K562 (cell line): Measurements from ENCODE around the gene LMBR1L. TPM values are rescaled to one million over a fixed set of nuclear protein-coding genes. Genes with fewer than 3 reads are reported as not detected.

Source experiments
- ADNP ChIP-seq: fragments of 200-800 bp; sonication (Bioruptor generic); IDR thresholded peaks from 2 replicates; pipeline ENCODE4 v1.6.1; 2016; ENCODE audit warnings: missing genetic modification characterization, missing compliant biosample characterization
- ATF1 ChIP-seq, 2 experiments: fragments of 450-650 bp in 1 of 2; IDR thresholded peaks; 2 replicates each; pipeline ENCODE4 v1.6.1; 2016; ENCODE audit warnings: missing compliant biosample characterization in 1 of 2, missing genetic modification characterization in 1 of 2
- DNMT1 ChIP-seq: fragments of 450-650 bp; IDR thresholded peaks from 2 replicates; pipeline ENCODE4 v1.6.1; 2016; ENCODE audit warnings: antibody characterized with exemption, mild to moderate bottlenecking
- ELF1 ChIP-seq: fragments of 200-800 bp; sonication (Bioruptor generic); IDR thresholded peaks from 2 replicates; pipeline ENCODE4 v1.6.1; 2016; ENCODE audit warnings: missing genetic modification characterization, missing compliant biosample characterization
- FOXA3 ChIP-seq, 2 experiments: fragments of 450-650 bp in 1 of 2; sonication (generic) in 1 of 2; formaldehyde crosslinking; IDR thresholded peaks in 1 of 2; conservative IDR thresholded peaks in 1 of 2; 2 replicates each; pipeline versions ENCODE4 v1.4.0 to v1.8.0; 2020 to 2022; ENCODE audit warnings: mild to moderate bottlenecking in 2 of 2, missing genetic modification reagents in 1 of 2
- GABPB2 ChIP-seq: fragments of 250-450 bp; sonication (Bioruptor Pico); conservative IDR thresholded peaks from 2 replicates; pipeline ENCODE4 v1.5.1; 2021; ENCODE audit warnings: mild to moderate bottlenecking
- HDAC2 ChIP-seq: fragments of 450-650 bp; IDR thresholded peaks from 2 replicates; pipeline ENCODE4 v1.6.1; 2016; ENCODE audit warnings: mild to moderate bottlenecking
- HNRNPLL ChIP-seq: fragments of 200-400 bp; formaldehyde crosslinking; IDR thresholded peaks from 2 replicates; pipeline ENCODE4 v1.6.1; 2017; ENCODE audit warnings: low read length, low read depth, mild to moderate bottlenecking; ENCODE audit not compliant: poor library complexity, severe bottlenecking
- NKRF ChIP-seq: fragments of 450-650 bp; IDR thresholded peaks from 2 replicates; pipeline ENCODE4 v1.6.1; 2016; ENCODE audit warnings: borderline replicate concordance
- PHB2 ChIP-seq: fragments of 450-650 bp; IDR thresholded peaks from 2 replicates; pipeline ENCODE4 v1.6.1; 2017; ENCODE audit warnings: low read depth
- PURB ChIP-seq: sonication (generic); formaldehyde crosslinking; IDR thresholded peaks from 2 replicates; pipeline ENCODE4 v1.9.0; 2021; ENCODE audit warnings: low read depth, mild to moderate bottlenecking, missing genetic modification reagents
- RAD21 ChIP-seq, 2 experiments: fragments of 250-450 bp in 1 of 2; fragments of 450-650 bp in 1 of 2; sonication (Bioruptor Pico) in 1 of 2; formaldehyde crosslinking in 1 of 2; IDR thresholded peaks in 1 of 2; conservative IDR thresholded peaks in 1 of 2; 2 replicates each; pipeline versions ENCODE4 v1.4.0 to v1.8.0; 2020 to 2022; ENCODE audit warnings: mild to moderate bottlenecking in 2 of 2, moderate library complexity in 1 of 2
- RBM25 ChIP-seq: fragments of 200-400 bp; formaldehyde crosslinking; IDR thresholded peaks from 2 replicates; pipeline ENCODE4 v1.6.1; 2018; ENCODE audit warnings: low read length, low read depth, moderate library complexity; ENCODE audit not compliant: severe bottlenecking
- SAP30 ChIP-seq: fragments of 200-600 bp; sonication (generic); IDR thresholded peaks from 2 replicates; pipeline ENCODE4 v1.6.1; 2012; ENCODE audit warnings: borderline replicate concordance, low read depth, mild to moderate bottlenecking, moderate library complexity, low read length, control low read depth, inconsistent platforms; ENCODE audit not compliant: insufficient read depth, poor library complexity, severe bottlenecking
- SP2 ChIP-seq: IDR thresholded peaks from 2 replicates; pipeline ENCODE4 v1.6.1; 2011; ENCODE audit warnings: mild to moderate bottlenecking, low read depth, low read length, moderate library complexity; ENCODE audit not compliant: poor library complexity, severe bottlenecking; ENCODE audit errors: extremely low read depth
- TCF7 ChIP-seq: sonication (generic); IDR thresholded peaks from 2 replicates; pipeline ENCODE4 v1.6.1; 2016; ENCODE audit warnings: antibody characterized with exemption, borderline replicate concordance
- ZBTB8A ChIP-seq: fragments of 450-650 bp; IDR thresholded peaks from 2 replicates; pipeline ENCODE4 v1.6.1; 2018; ENCODE audit warnings: mild to moderate bottlenecking, moderate library complexity; ENCODE audit not compliant: partially characterized antibody
- ZFP1 ChIP-seq: fragments of 450-650 bp; formaldehyde crosslinking; IDR thresholded peaks from 2 replicates; pipeline ENCODE4 v1.4.0; 2020; ENCODE audit warnings: mild to moderate bottlenecking, mixed read lengths
- ZNF232 ChIP-seq: sonication (generic); formaldehyde crosslinking; IDR thresholded peaks from 2 replicates; pipeline ENCODE4 v1.8.0; 2022; ENCODE audit warnings: mild to moderate bottlenecking, missing genetic modification reagents
- ZNF282 ChIP-seq: sonication (generic); formaldehyde crosslinking; IDR thresholded peaks from 2 replicates; pipeline ENCODE4 v1.8.1; 2023; ENCODE audit warnings: missing genetic modification reagents
- ZNF316 ChIP-seq: fragments of 450-650 bp; IDR thresholded peaks from 2 replicates; pipeline ENCODE4 v1.6.1; 2016
- ZNF584 ChIP-seq: fragments of 200-800 bp; sonication (Bioruptor generic); IDR thresholded peaks from 2 replicates; pipeline ENCODE4 v1.6.1; 2016; ENCODE audit warnings: low read depth, mild to moderate bottlenecking, missing genetic modification characterization, missing compliant biosample characterization
- polyA plus RNA-seq, 8 experiments: library from polyadenylated mRNA; depleted of rRNA in 4 of 8; stranded (reverse) in 5 of 8; unstranded in 3 of 8; fragments of >200 nt; fragmentation: Nextera tagmentation in 2 of 8; fragmentation: Illumina TruSeq in 1 of 8; extraction: Ambion mirVana in 2 of 8; extraction: Trizol in 1 of 8; gene quantifications; 2 replicates each; pipeline versions ENCODE4 v1.2.1 to v1.2.3, GENCODE V29; 2011 to 2014; ENCODE audit warnings: inconsistent platforms in 1 of 8, missing spikeins in 1 of 8
- total RNA-seq, 7 experiments: library from RNA; depleted of rRNA in 6 of 7; stranded (reverse); fragments of >200 nt in 6 of 7; fragmentation: Illumina TruSeq in 2 of 7; extraction: Trizol in 2 of 7; gene quantifications; 2 replicates each; pipeline versions ENCODE4 v1.2.1 to v1.2.3, GENCODE V29; 2011 to 2021; ENCODE audit warnings: low replicate concordance in 1 of 7
- TF ChIP-seq, protein P1 (sequence below): fragments of 250-450 bp; sonication (Bioruptor Pico); IDR thresholded peaks from 2 replicates; pipeline ENCODE4 v1.4.0; 2020; ENCODE audit warnings: mild to moderate bottlenecking, moderate library complexity, borderline replicate concordance

Gene LMBR1L
- total and polyA plus RNA-seq, 9 of the 15 experiments (the other 6 are each of a cell fraction or from before 2014, with no cell fraction given) = 2.5 to 57.0 (median 31.1) TPM

GRCh38 chr12:49088150-49088931 lies 22.3 kb downstream of the LMBR1L start (continued):
- TF ChIP-seq NKRF (no peak), PURB (no peak), GABPB2 (CRISPR knock-in tag) (no peak), TCF7 (no peak), SAP30 (no peak), ZBTB8A (no peak), ZNF584 (CRISPR knock-in tag) (no peak), HDAC2 (0 out of 2 replicates have a peak, but pooled peaks have one; percentile 51), ZFP1 (CRISPR knock-in tag) (no peak), ATF1 (CRISPR knock-in tag; IDR thresholded peaks at IDR 0.05) (no peak), ATF1 (tag; IDR thresholded peaks at IDR 0.05) (peak; percentile 44), PHB2 (no peak), RBM25 (no peak), ELF1 (no peak; the same call in 1 of the 2 replicates), ZNF316 (peak; percentile 49), ADNP (tag) (no peak), ZNF232 (CRISPR knock-in tag) (no peak), FOXA3 (CRISPR knock-in tag; conservative IDR thresholded peaks at IDR 0.05 in 1 of 2, IDR thresholded peaks at IDR 0.05 in 1 of 2) (no peak), ZNF282 (no peak), SP2 (no peak), HNRNPLL (peak; percentile 70), RAD21 (CRISPR knock-in tag; conservative IDR thresholded peaks at IDR 0.05 in 1 of 2, IDR thresholded peaks at IDR 0.05 in 1 of 2) (peak; percentile 85 to 88), DNMT1 (no peak)
- TF ChIP-seq, protein P1, sequence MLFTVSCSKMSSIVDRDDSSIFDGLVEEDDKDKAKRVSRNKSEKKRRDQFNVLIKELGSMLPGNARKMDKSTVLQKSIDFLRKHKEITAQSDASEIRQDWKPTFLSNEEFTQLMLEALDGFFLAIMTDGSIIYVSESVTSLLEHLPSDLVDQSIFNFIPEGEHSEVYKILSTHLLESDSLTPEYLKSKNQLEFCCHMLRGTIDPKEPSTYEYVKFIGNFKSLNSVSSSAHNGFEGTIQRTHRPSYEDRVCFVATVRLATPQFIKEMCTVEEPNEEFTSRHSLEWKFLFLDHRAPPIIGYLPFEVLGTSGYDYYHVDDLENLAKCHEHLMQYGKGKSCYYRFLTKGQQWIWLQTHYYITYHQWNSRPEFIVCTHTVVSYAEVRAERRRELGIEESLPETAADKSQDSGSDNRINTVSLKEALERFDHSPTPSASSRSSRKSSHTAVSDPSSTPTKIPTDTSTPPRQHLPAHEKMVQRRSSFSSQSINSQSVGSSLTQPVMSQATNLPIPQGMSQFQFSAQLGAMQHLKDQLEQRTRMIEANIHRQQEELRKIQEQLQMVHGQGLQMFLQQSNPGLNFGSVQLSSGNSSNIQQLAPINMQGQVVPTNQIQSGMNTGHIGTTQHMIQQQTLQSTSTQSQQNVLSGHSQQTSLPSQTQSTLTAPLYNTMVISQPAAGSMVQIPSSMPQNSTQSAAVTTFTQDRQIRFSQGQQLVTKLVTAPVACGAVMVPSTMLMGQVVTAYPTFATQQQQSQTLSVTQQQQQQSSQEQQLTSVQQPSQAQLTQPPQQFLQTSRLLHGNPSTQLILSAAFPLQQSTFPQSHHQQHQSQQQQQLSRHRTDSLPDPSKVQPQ (CRISPR knock-in tag) = no peak
